AG04450 (cell line): ENCODE data around the gene CIB4. TPM values are rescaled to one million over a fixed set of nuclear protein-coding genes. Genes with fewer than 3 reads are reported as not detected.
"Not testable (repeated sequence)": the region's sequence is repeated elsewhere in the genome, so short reads cannot be mapped to it uniquely, and the experiment has no call there.

Experiments used
- CTCF ChIA-PET: fragments of 300-600, 350-600 bp; formaldehyde crosslinking; extraction: SDS; loops from one replicate; lab custom pipeline; 2022; ENCODE audit warnings: antibody characterized with exemption, inconsistent platforms; lab: Charles Lee
- POLR2A ChIA-PET: fragments of 350-600 bp; formaldehyde crosslinking; extraction: SDS; loops from one replicate; lab custom pipeline; 2021; ENCODE audit warnings: antibody characterized with exemption, inconsistent platforms; lab: Yijun Ruan, JAX
- DNase-seq: peaks from one replicate; pipeline ENCODE4 v3.0.0-alpha.2; 2011; ENCODE audit warnings: low read depth, low spot score
- H3K27ac ChIP-seq: one replicate; pipeline ENCODE4 v1.5.1; 2012; ENCODE audit warnings: low read depth, low read length, control low read depth
- H3K27me3 ChIP-seq: one replicate; pipeline ENCODE4 v1.6.0; 2012; ENCODE audit warnings: low read length; ENCODE audit not compliant: control insufficient read depth, insufficient read depth
- H3K4me3 ChIP-seq: 2 replicates; pipeline ENCODE4 v1.5.1; 2011; ENCODE audit warnings: mild to moderate bottlenecking, low read depth, low read length, control low read depth
- H3K9me3 ChIP-seq: 2 replicates; pipeline ENCODE4 v1.5.1; 2012; ENCODE audit warnings: low read length; ENCODE audit not compliant: control insufficient read depth, insufficient read depth
- polyA plus RNA-seq: library from polyadenylated mRNA; depleted of rRNA; stranded (reverse); fragments of >200 nt; gene quantifications from 2 replicates; pipeline ENCODE4 v1.2.3, GENCODE V29; 2011
- TF ChIP-seq, protein P1 (sequence below): IDR thresholded peaks from 2 replicates; pipeline ENCODE4 v1.5.1; 2011; ENCODE audit warnings: low read depth, low read length, control low read depth, inconsistent platforms

Gene CIB4
- polyA plus RNA-seq, 1 experiment: not detected

- ChIA-PET POLR2A (no interaction called here), CTCF (no interaction called here)
- no peaks in the 10 kb centered on the region for H3K9me3 ChIP-seq
- H3K4me3 ChIP-seq: no peak overlapping the region
- peaks cover 16% of the 10 kb centered on the region for H3K27me3 ChIP-seq
- no peak for DNase-seq
- TF ChIP-seq, protein P1, sequence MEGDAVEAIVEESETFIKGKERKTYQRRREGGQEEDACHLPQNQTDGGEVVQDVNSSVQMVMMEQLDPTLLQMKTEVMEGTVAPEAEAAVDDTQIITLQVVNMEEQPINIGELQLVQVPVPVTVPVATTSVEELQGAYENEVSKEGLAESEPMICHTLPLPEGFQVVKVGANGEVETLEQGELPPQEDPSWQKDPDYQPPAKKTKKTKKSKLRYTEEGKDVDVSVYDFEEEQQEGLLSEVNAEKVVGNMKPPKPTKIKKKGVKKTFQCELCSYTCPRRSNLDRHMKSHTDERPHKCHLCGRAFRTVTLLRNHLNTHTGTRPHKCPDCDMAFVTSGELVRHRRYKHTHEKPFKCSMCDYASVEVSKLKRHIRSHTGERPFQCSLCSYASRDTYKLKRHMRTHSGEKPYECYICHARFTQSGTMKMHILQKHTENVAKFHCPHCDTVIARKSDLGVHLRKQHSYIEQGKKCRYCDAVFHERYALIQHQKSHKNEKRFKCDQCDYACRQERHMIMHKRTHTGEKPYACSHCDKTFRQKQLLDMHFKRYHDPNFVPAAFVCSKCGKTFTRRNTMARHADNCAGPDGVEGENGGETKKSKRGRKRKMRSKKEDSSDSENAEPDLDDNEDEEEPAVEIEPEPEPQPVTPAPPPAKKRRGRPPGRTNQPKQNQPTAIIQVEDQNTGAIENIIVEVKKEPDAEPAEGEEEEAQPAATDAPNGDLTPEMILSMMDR: no peak
- H3K27ac ChIP-seq: no peak overlapping the region
Observed at GRCh38 chr2:26658691-26659346, 17.7 kb upstream of the CIB4 start.

DNA sequence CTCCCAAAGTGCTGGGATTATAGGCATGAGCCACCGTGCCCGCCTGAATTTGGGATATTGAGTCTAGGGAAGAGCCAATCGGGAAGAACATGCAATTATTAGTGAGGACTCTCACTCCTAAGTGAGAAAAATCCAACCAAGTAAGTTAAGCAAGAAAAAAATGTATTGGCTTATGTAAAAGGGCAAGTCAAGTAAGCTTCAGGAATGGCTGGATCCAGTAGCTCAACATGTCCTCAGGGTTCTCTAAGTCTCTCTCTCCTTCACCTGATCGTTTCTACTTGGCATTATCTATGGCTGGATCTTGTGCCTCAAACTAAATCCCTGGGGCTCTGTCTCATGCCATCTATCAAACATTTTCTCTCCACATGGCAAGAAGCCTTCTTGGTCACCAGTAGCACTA is 16.1 kb upstream of the CIB4 start:
- Histone ChIP-seq H3K27me3 (peaks cover 21% of the 10 kb centered on the region), H3K27ac (no peak overlapping the region), H3K4me3 (no peak overlapping the region), H3K9me3 (peaks cover 3% of the 10 kb centered on the region; the same call in 1 of the 2 replicates)
- TF ChIP-seq, protein P1: no peak
- no peak for DNase-seq
- CTCF ChIA-PET: no interaction called here
- POLR2A ChIA-PET: no interaction called here

DNA sequence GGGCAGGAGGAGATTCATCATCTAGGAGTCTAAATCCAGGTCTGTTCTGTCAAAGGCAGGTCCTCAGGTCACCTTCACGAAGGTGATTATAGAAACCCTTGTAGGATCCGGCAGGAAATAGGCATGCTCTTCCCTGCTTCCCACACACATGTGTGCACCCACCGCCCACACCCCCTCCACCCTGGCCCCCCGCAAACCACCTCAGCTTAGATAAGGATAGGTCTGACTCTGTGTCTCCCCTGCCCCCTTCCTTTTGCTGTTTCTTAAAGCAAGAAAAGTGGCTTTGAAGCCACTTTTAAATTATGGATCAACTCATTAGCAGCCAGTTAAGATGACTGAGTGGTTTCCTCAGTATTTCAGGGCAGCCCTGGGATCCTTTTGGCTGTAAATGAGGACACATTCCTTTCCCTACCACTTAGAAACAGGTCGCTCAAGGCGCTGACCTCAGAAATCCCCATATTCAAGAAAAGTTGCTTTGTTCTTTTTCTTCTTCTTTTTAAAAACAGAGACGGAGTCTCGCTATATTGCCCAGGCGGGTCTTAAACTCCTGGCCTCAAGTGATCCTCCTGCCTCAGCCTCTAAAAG is 14.5 kb upstream of the CIB4 start:
- ChIA-PET CTCF (interaction anchor here (1.0 kb wide), 1 partner anchor 78 kb away, joined by 3 read pairs; no protein-coding TSS in a partner anchor), POLR2A (no interaction called here)
- H3K4me3 ChIP-seq: no peak overlapping the region
- peaks cover 3% of the 10 kb centered on the region; the same call in 1 of the 2 replicates for H3K9me3 ChIP-seq
- peaks cover 34% of the 10 kb centered on the region for H3K27me3 ChIP-seq
- no peak for DNase-seq
- no peak overlapping the region for H3K27ac ChIP-seq
- TF ChIP-seq, protein P1: no peak

GRCh38 chr2:26655120-26655519 is 14.0 kb upstream of the CIB4 start:
- H3K27ac ChIP-seq, H3K4me3 ChIP-seq, DNase-seq, POLR2A ChIA-PET, H3K9me3 ChIP-seq, CTCF ChIA-PET: not testable (repeated sequence)
- H3K27me3 ChIP-seq: peaks cover 39% of the 10 kb centered on the region

DNA sequence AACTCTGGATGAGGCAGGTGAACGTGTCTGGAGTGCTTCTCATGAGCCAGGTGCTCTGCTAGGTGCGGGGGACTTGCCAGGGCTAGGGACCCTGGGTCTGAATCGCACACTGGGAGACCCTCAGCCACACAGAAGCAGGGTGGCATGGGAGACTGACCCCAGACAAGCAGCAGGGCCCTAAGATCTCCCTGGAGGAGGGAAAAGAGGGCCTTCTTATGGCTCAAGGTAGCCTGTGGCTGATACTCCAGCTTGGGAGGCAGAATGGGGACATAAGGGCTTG is 12.8 kb upstream of the CIB4 start:
- Histone ChIP-seq H3K27me3 (peaks cover 44% of the 10 kb centered on the region), H3K27ac (no peak overlapping the region), H3K9me3 (peaks cover 3% of the 10 kb centered on the region; the same call in 1 of the 2 replicates), H3K4me3 (no peak overlapping the region)
- CTCF ChIA-PET: no interaction called here
- TF ChIP-seq, protein P1: no peak
- DNase-seq: no peak
- POLR2A ChIA-PET: no interaction called here
